Measurements from ENCODE around the gene DRAXIN. TPM values are rescaled to one million over a fixed set of nuclear protein-coding genes. Genes with fewer than 3 reads are reported as not detected.

The DRAXIN gene
- polyA plus RNA-seq, 1 donor (not counting 4 experiments of a cell fraction or from before 2014, with no cell fraction given), result not detected

GRCh38 chr1:11759791-11760190, 68.3 kb downstream of the DRAXIN start:
- Histone ChIP-seq H3K9me3 (ENCODE audit: control insufficient read depth, low read depth, low read length) (no peaks in the 10 kb centered on the region), H3K9me1 (ENCODE audit: control insufficient read depth, extremely low read depth, insufficient read depth, low read length) (no peaks in the 10 kb centered on the region), H3K4me1 (ENCODE audit: control insufficient read depth, extremely low read depth, insufficient read depth, low read length) (no peaks in the 10 kb centered on the region), H2AFZ (ENCODE audit: control insufficient read depth, low read length) (no peak overlapping the region), H3K4me3 (ENCODE audit: control insufficient read depth in 2 of 3, extremely low read depth in 1 of 3, insufficient read depth in 2 of 3, low read depth in 1 of 3, low read length in 3 of 3) (no peak overlapping the region), H3K27me3 (ENCODE audit: control insufficient read depth, extremely low read depth, insufficient read depth, low read length) (peaks cover 9% of the 10 kb centered on the region), H3K4me2 (ENCODE audit: control insufficient read depth, extremely low read depth, insufficient read depth, low read depth, low read length) (no peak overlapping the region), H3K36me3 (ENCODE audit: control insufficient read depth in 2 of 2, extremely low read depth in 1 of 2, insufficient read depth in 2 of 2, low read length in 2 of 2) (no peaks in the 10 kb centered on the region), H3K79me2 (ENCODE audit: control insufficient read depth, insufficient read depth, low read length) (no peaks in the 10 kb centered on the region), H3K27ac (ENCODE audit: control insufficient read depth, insufficient read depth, low read length) (no peak overlapping the region), H3K9ac (ENCODE audit: control insufficient read depth, extremely low read depth, insufficient read depth, low read length) (no peak overlapping the region), H4K20me1 (ENCODE audit: control insufficient read depth, extremely low read depth, insufficient read depth, low read length) (no peaks in the 10 kb centered on the region)
- no peak for TF ChIP-seq CTCF (optimal IDR thresholded peaks at IDR 0.05 in 1 of 3, IDR thresholded peaks at IDR 0.05 in 1 of 3, conservative IDR thresholded peaks at IDR 0.05 in 1 of 3; ENCODE audit: extremely low read depth in 1 of 3, insufficient read depth in 2 of 3, low read length in 3 of 3)
- no peak for FAIRE-seq
- dilution Hi-C loops (cut with MboI; ENCODE audit: extremely low pct_ligation_motif_present, low sequenced_read_pairs), result no loop called here
- no peak for DNase-seq (ENCODE audit: low read depth, low spot score)

GRCh38 chr1:11761285-11761684, 69.8 kb downstream of the DRAXIN start:
- Histone ChIP-seq H3K9ac (ENCODE audit: control insufficient read depth, extremely low read depth, insufficient read depth, low read length) (no peak overlapping the region), H3K4me2 (ENCODE audit: control insufficient read depth, extremely low read depth, insufficient read depth, low read depth, low read length) (no peak overlapping the region), H3K4me1 (ENCODE audit: control insufficient read depth, extremely low read depth, insufficient read depth, low read length) (no peaks in the 10 kb centered on the region), H3K36me3 (ENCODE audit: control insufficient read depth in 2 of 2, extremely low read depth in 1 of 2, insufficient read depth in 2 of 2, low read length in 2 of 2) (no peaks in the 10 kb centered on the region), H3K79me2 (ENCODE audit: control insufficient read depth, insufficient read depth, low read length) (no peaks in the 10 kb centered on the region), H3K27me3 (ENCODE audit: control insufficient read depth, extremely low read depth, insufficient read depth, low read length) (peaks cover 9% of the 10 kb centered on the region), H3K9me1 (ENCODE audit: control insufficient read depth, extremely low read depth, insufficient read depth, low read length) (no peaks in the 10 kb centered on the region), H3K9me3 (ENCODE audit: control insufficient read depth, low read depth, low read length) (no peaks in the 10 kb centered on the region), H3K27ac (ENCODE audit: control insufficient read depth, insufficient read depth, low read length) (no peak overlapping the region), H2AFZ (ENCODE audit: control insufficient read depth, low read length) (no peak overlapping the region), H4K20me1 (ENCODE audit: control insufficient read depth, extremely low read depth, insufficient read depth, low read length) (no peaks in the 10 kb centered on the region), H3K4me3 (ENCODE audit: control insufficient read depth in 2 of 3, extremely low read depth in 1 of 3, insufficient read depth in 2 of 3, low read depth in 1 of 3, low read length in 3 of 3) (no peak overlapping the region)
- dilution Hi-C loops (cut with MboI; ENCODE audit: extremely low pct_ligation_motif_present, low sequenced_read_pairs), result no loop called here
- TF ChIP-seq CTCF (optimal IDR thresholded peaks at IDR 0.05 in 1 of 3, IDR thresholded peaks at IDR 0.05 in 1 of 3, conservative IDR thresholded peaks at IDR 0.05 in 1 of 3; ENCODE audit: extremely low read depth in 1 of 3, insufficient read depth in 2 of 3, low read length in 3 of 3) (no peak), EZH2 (IDR thresholded peaks at IDR 0.05; ENCODE audit: low read length) (no peak)
- FAIRE-seq, result no peak
- DNase-seq (ENCODE audit: low read depth, low spot score), result no peak
